Dendritic cell treated with granulocyte-macrophage colony-stimulating factor and Interleukin-4, amounts not matched to agents 40 ng/mL and 50 ng/mL, for 4 days (primary cell): ENCODE data around the gene CLIP4.

ENCODE experiments used
- H3K27ac Mint-ChIP-seq: one replicate; pipeline ENCODE4 v1.8.0; 2022; ENCODE audit warnings: mild to moderate bottlenecking, mixed read lengths
- H3K27me3 Mint-ChIP-seq: one replicate; pipeline ENCODE4 v1.8.0; 2022; ENCODE audit warnings: mild to moderate bottlenecking, mixed read lengths
- H3K36me3 Mint-ChIP-seq: one replicate; pipeline ENCODE4 v1.8.0; 2022; ENCODE audit warnings: low read depth, mixed read lengths
- H3K4me1 Mint-ChIP-seq: one replicate; pipeline ENCODE4 v1.8.0; 2022; ENCODE audit warnings: low read depth, mixed read lengths
- H3K4me3 Mint-ChIP-seq: one replicate; pipeline ENCODE4 v1.8.0; 2022; ENCODE audit warnings: mild to moderate bottlenecking, moderate library complexity, mixed read lengths
- H3K9me3 Mint-ChIP-seq: one replicate; pipeline ENCODE4 v1.8.0; 2022; ENCODE audit warnings: mixed read lengths
- intact Hi-C: fragments of 100-400 bp; cut with micrococcal nuclease; formaldehyde crosslinking; loops from one replicate; pipeline ENCODE4 v1.15.0; 2022

Gene CLIP4

GRCh38 chr2:29166242-29167039, 51.2 kb downstream of the CLIP4 start:
- intact Hi-C loops, result no loop called here
- H3K36me3 Mint-ChIP-seq, result peaks cover 63% of the 10 kb centered on the region
- no peaks in the 10 kb centered on the region for H3K9me3 Mint-ChIP-seq
- no peak overlapping the region for H3K27ac Mint-ChIP-seq
- H3K4me3 Mint-ChIP-seq, result no peak overlapping the region
- H3K4me1 Mint-ChIP-seq, result no peaks in the 10 kb centered on the region
- H3K27me3 Mint-ChIP-seq, result no peaks in the 10 kb centered on the region

- H3K4me1 Mint-ChIP-seq, result no peaks in the 10 kb centered on the region
- H3K9me3 Mint-ChIP-seq, result no peaks in the 10 kb centered on the region
- intact Hi-C loops, result no loop called here
- no peaks in the 10 kb centered on the region for H3K27me3 Mint-ChIP-seq
- H3K4me3 Mint-ChIP-seq, result no peak overlapping the region
- H3K27ac Mint-ChIP-seq, result no peak overlapping the region
- H3K36me3 Mint-ChIP-seq, result peaks cover 76% of the 10 kb centered on the region
Observed at GRCh38 chr2:29174937-29175336, 59.7 kb downstream of the CLIP4 start.

- intact Hi-C loops, result no loop called here
- Mint-ChIP-seq H3K36me3 (peaks cover 76% of the 10 kb centered on the region), H3K27ac (no peak overlapping the region), H3K4me3 (no peak overlapping the region), H3K9me3 (no peaks in the 10 kb centered on the region), H3K27me3 (no peaks in the 10 kb centered on the region), H3K4me1 (no peaks in the 10 kb centered on the region)
Observed at GRCh38 chr2:29175338-29175737, 60.1 kb downstream of the CLIP4 start.

- no peak overlapping the region for H3K4me3 Mint-ChIP-seq
- H3K4me1 Mint-ChIP-seq, result no peaks in the 10 kb centered on the region
- intact Hi-C loops, result no loop called here
- peaks cover 60% of the 10 kb centered on the region for H3K36me3 Mint-ChIP-seq
- H3K27me3 Mint-ChIP-seq, result no peaks in the 10 kb centered on the region
- no peaks in the 10 kb centered on the region for H3K9me3 Mint-ChIP-seq
- H3K27ac Mint-ChIP-seq, result no peak overlapping the region
Observed at GRCh38 chr2:29182334-29182733, 67.1 kb downstream of the CLIP4 start.

GRCh38 chr2:29182920-29183319, 67.7 kb downstream of the CLIP4 start:
- no peaks in the 10 kb centered on the region for H3K9me3 Mint-ChIP-seq
- peaks cover 64% of the 10 kb centered on the region for H3K36me3 Mint-ChIP-seq
- H3K27me3 Mint-ChIP-seq, result no peaks in the 10 kb centered on the region
- intact Hi-C loops, result no loop called here
- H3K27ac Mint-ChIP-seq, result no peak overlapping the region
- H3K4me1 Mint-ChIP-seq, result no peaks in the 10 kb centered on the region
- H3K4me3 Mint-ChIP-seq, result no peak overlapping the region

- no peaks in the 10 kb centered on the region for H3K27me3 Mint-ChIP-seq
- peaks cover 48% of the 10 kb centered on the region for H3K36me3 Mint-ChIP-seq
- intact Hi-C loops, result no loop called here
- no peak overlapping the region for H3K4me3 Mint-ChIP-seq
- H3K9me3 Mint-ChIP-seq, result no peaks in the 10 kb centered on the region
- no peaks in the 10 kb centered on the region for H3K4me1 Mint-ChIP-seq
- H3K27ac Mint-ChIP-seq, result no peak overlapping the region
Observed at GRCh38 chr2:29184531-29184930, 69.3 kb downstream of the CLIP4 start.

- no peak overlapping the region for H3K4me3 Mint-ChIP-seq
- H3K27me3 Mint-ChIP-seq, result no peaks in the 10 kb centered on the region
- H3K9me3 Mint-ChIP-seq, result no peaks in the 10 kb centered on the region
- H3K4me1 Mint-ChIP-seq, result no peaks in the 10 kb centered on the region
- intact Hi-C loops, result no loop called here
- H3K27ac Mint-ChIP-seq, result no peak overlapping the region
- peaks cover 36% of the 10 kb centered on the region for H3K36me3 Mint-ChIP-seq
Observed at GRCh38 chr2:29186817-29187216, 71.6 kb downstream of the CLIP4 start.

GRCh38 chr2:29187926-29188325, 72.7 kb downstream of the CLIP4 start:
- no peaks in the 10 kb centered on the region for H3K27me3 Mint-ChIP-seq
- intact Hi-C loops, result no loop called here
- no peaks in the 10 kb centered on the region for H3K9me3 Mint-ChIP-seq
- H3K4me1 Mint-ChIP-seq, result peaks cover 1% of the 10 kb centered on the region
- H3K4me3 Mint-ChIP-seq, result no peak overlapping the region
- H3K36me3 Mint-ChIP-seq, result peaks cover 27% of the 10 kb centered on the region
- no peak overlapping the region for H3K27ac Mint-ChIP-seq

GRCh38 chr2:29189052-29189451, 73.8 kb downstream of the CLIP4 start:
- peaks cover 13% of the 10 kb centered on the region for H3K4me1 Mint-ChIP-seq
- H3K9me3 Mint-ChIP-seq, result no peaks in the 10 kb centered on the region
- no peak overlapping the region for H3K27ac Mint-ChIP-seq
- H3K27me3 Mint-ChIP-seq, result no peaks in the 10 kb centered on the region
- H3K4me3 Mint-ChIP-seq, result no peak overlapping the region
- peaks cover 25% of the 10 kb centered on the region for H3K36me3 Mint-ChIP-seq
- intact Hi-C loops, result no loop called here

- Mint-ChIP-seq H3K9me3 (no peaks in the 10 kb centered on the region), H3K4me1 (peaks cover 13% of the 10 kb centered on the region), H3K27ac (no peak overlapping the region), H3K27me3 (peaks cover 2% of the 10 kb centered on the region), H3K36me3 (peaks cover 13% of the 10 kb centered on the region), H3K4me3 (no peak overlapping the region)
- intact Hi-C loops, result loop anchor here (10.0 kb wide), 1 partner anchor 367 kb away; no protein-coding TSS in a partner anchor
Observed at GRCh38 chr2:29191817-29192216, 76.6 kb downstream of the CLIP4 start.

- peaks cover 13% of the 10 kb centered on the region for H3K4me1 Mint-ChIP-seq
- H3K9me3 Mint-ChIP-seq, result no peaks in the 10 kb centered on the region
- intact Hi-C loops, result loop anchor here (10.0 kb wide), 1 partner anchor 368 kb away; no protein-coding TSS in a partner anchor
- no peak overlapping the region for H3K4me3 Mint-ChIP-seq
- H3K27me3 Mint-ChIP-seq, result peaks cover 2% of the 10 kb centered on the region
- H3K36me3 Mint-ChIP-seq, result peaks cover 9% of the 10 kb centered on the region
- H3K27ac Mint-ChIP-seq, result no peak overlapping the region
Observed at GRCh38 chr2:29192526-29192925, 77.3 kb downstream of the CLIP4 start.

GRCh38 chr2:29193111-29193510, 77.9 kb downstream of the CLIP4 start:
- intact Hi-C loops, result loop anchor here (10.0 kb wide), 1 partner anchor 368 kb away; no protein-coding TSS in a partner anchor

GRCh38 chr2:29193681-29194080, 78.5 kb downstream of the CLIP4 start:
- Mint-ChIP-seq H3K4me3 (no peak overlapping the region), H3K27me3 (peaks cover 2% of the 10 kb centered on the region), H3K27ac (no peak overlapping the region), H3K36me3 (peaks cover 4% of the 10 kb centered on the region), H3K9me3 (no peaks in the 10 kb centered on the region), H3K4me1 (peaks cover 13% of the 10 kb centered on the region)
- intact Hi-C loops, result loop anchor here (10.0 kb wide), 1 partner anchor 369 kb away; no protein-coding TSS in a partner anchor

More at GRCh38 chr2:29193111-29193510, 77.9 kb downstream of the CLIP4 start:
- H3K9me3 Mint-ChIP-seq, result no peaks in the 10 kb centered on the region
- H3K27me3 Mint-ChIP-seq, result peaks cover 2% of the 10 kb centered on the region
- peaks cover 13% of the 10 kb centered on the region for H3K4me1 Mint-ChIP-seq
- no peak overlapping the region for H3K4me3 Mint-ChIP-seq
- no peak overlapping the region for H3K27ac Mint-ChIP-seq
- peaks cover 4% of the 10 kb centered on the region for H3K36me3 Mint-ChIP-seq

GRCh38 chr2:29195796-29196195, 80.6 kb downstream of the CLIP4 start:
- intact Hi-C loops, result loop anchor here (10.0 kb wide), 1 partner anchor 371 kb away; no protein-coding TSS in a partner anchor
- H3K4me3 Mint-ChIP-seq, result no peak overlapping the region
- H3K36me3 Mint-ChIP-seq, result no peaks in the 10 kb centered on the region
- peaks cover 2% of the 10 kb centered on the region for H3K27me3 Mint-ChIP-seq
- H3K27ac Mint-ChIP-seq, result no peak overlapping the region
- peaks cover 13% of the 10 kb centered on the region for H3K4me1 Mint-ChIP-seq
- no peaks in the 10 kb centered on the region for H3K9me3 Mint-ChIP-seq
